K562 (cell line): ENCODE data around the gene MDH2. TPM values are rescaled to one million over a fixed set of nuclear protein-coding genes. Genes with fewer than 3 reads are reported as not detected.

Source experiments
- ATAC-seq: fragments of 200-7000 bp; cut with Tn5 transposase; 3 replicates; pipeline ENCODE4 v1.9.1; 2020; ENCODE audit warnings: moderate library complexity
- BruUV-seq: library from RNA; stranded (reverse); fragments of 400-500 nt; replicated peaks from 2 replicates; lab custom pipeline; 2021; lab: Mats Ljungman, UMichigan
- CTCF ChIA-PET: fragments of 300-600 bp; formaldehyde crosslinking; extraction: SDS; loops from one replicate; lab custom pipeline; 2021; ENCODE audit warnings: low intra/inter-chr PET ratio; lab: Yijun Ruan, JAX
- POLR2A ChIA-PET: fragments of 300-600, 350-650 bp; sonication (Branson Sonifier 250); formaldehyde crosslinking; extraction: SDS; loops from one replicate; lab custom pipeline; 2021; ENCODE audit warnings: antibody characterized with exemption, inconsistent platforms; lab: Yijun Ruan, JAX
- DNase-seq, 4 experiments: peaks; one replicate each; pipeline versions ENCODE4 v3.0.0 to v3.0.0-alpha.2; 2011 to 2018; ENCODE audit warnings: low spot score in 3 of 4, mixed read lengths in 3 of 4; ENCODE audit errors: extremely low read depth in 1 of 4
- FAIRE-seq: peaks from 2 replicates; lab custom pipeline; 2011; peaks lifted over from hg19 to GRCh38; lab: Jason Lieb, UNC
- H2AFZ ChIP-seq: 2 replicates; pipeline ENCODE4 v1.6.0; 2011; ENCODE audit warnings: low read depth, low read length, control low read depth, inconsistent platforms
- H3K27ac ChIP-seq: fragments of 200-600 bp; 3 replicates; pipeline ENCODE4 v1.8.0; 2011; ENCODE audit warnings: low read depth, mild to moderate bottlenecking, control low read depth, inconsistent platforms, low read length, moderate library complexity, mixed read lengths; ENCODE audit errors: extremely low read depth
- H3K27me3 ChIP-seq, 2 experiments: fragments of 300-600 bp in 1 of 2; 2 replicates in 1 of 2; 3 replicates in 1 of 2; pipeline versions ENCODE4 v1.6.0 to v1.8.0; 2011; ENCODE audit warnings: inconsistent platforms in 2 of 2, low read length in 2 of 2, mild to moderate bottlenecking in 1 of 2, mixed read lengths in 1 of 2, moderate library complexity in 1 of 2; ENCODE audit not compliant: control insufficient read depth in 2 of 2, insufficient read depth in 2 of 2
- H3K36me3 ChIP-seq: fragments of 300-600 bp; 3 replicates; pipeline ENCODE4 v1.8.0; 2011; ENCODE audit warnings: mild to moderate bottlenecking, low read length, inconsistent platforms; ENCODE audit not compliant: control insufficient read depth, insufficient read depth
- H3K4me1 ChIP-seq, 2 experiments: fragments of 200-600 bp in 1 of 2; replicated peaks in 1 of 2; 2 replicates in 1 of 2; 3 replicates in 1 of 2; pipeline versions ENCODE4 v1.5.1 to v1.8.0; 2011; ENCODE audit warnings: inconsistent platforms in 2 of 2, low read length in 2 of 2, mild to moderate bottlenecking in 1 of 2, mixed read lengths in 1 of 2, moderate library complexity in 1 of 2; ENCODE audit not compliant: control insufficient read depth in 2 of 2, insufficient read depth in 2 of 2
- H3K4me2 ChIP-seq: 2 replicates; pipeline ENCODE4 v1.6.1; 2011; ENCODE audit warnings: low read length, control low read depth, inconsistent platforms, mixed read lengths; ENCODE audit not compliant: insufficient read depth
- H3K4me3 ChIP-seq: fragments of 200-600 bp; sonication (generic), shearing (Covaris generic); 2 replicates; pipeline ENCODE4 v1.5.1; 2016; ENCODE audit warnings: control low read depth, inconsistent platforms
- H3K79me2 ChIP-seq: fragments of 200-600 bp; 3 replicates; pipeline ENCODE4 v1.8.0; 2011; ENCODE audit warnings: low read length, inconsistent platforms; ENCODE audit not compliant: control insufficient read depth, insufficient read depth
- H3K9ac ChIP-seq, 2 experiments: 2 replicates each; pipeline versions ENCODE4 v1.6.0 to v1.6.1; 2011; ENCODE audit warnings: low read depth in 2 of 2, low read length in 2 of 2, control low read depth in 1 of 2, inconsistent platforms in 1 of 2, mild to moderate bottlenecking in 1 of 2, mixed read lengths in 1 of 2; ENCODE audit not compliant: insufficient read depth in 1 of 2
- H3K9me1 ChIP-seq: one replicate; pipeline ENCODE4 v1.6.0; 2011; ENCODE audit warnings: inconsistent platforms, mild to moderate bottlenecking, low read length, moderate library complexity; ENCODE audit not compliant: control insufficient read depth, insufficient read depth
- H3K9me3 ChIP-seq: replicated peaks from 2 replicates; pipeline ENCODE4 v1.5.1; 2011; ENCODE audit warnings: low read depth, low read length, inconsistent platforms; ENCODE audit not compliant: control insufficient read depth, insufficient read depth
- H4K20me1 ChIP-seq: replicated peaks from 2 replicates; pipeline ENCODE4 v1.6.1; 2011; ENCODE audit warnings: low read length, inconsistent platforms, mixed read lengths; ENCODE audit not compliant: control insufficient read depth, insufficient read depth
- ARID3B ChIP-seq: fragments of 250-450 bp; sonication (Bioruptor Pico); IDR thresholded peaks from 2 replicates; pipeline ENCODE4 v1.4.0; 2020; ENCODE audit warnings: borderline replicate concordance
- BRCA1 ChIP-seq, 2 experiments: fragments of 450-650 bp in 1 of 2; sonication (generic) in 1 of 2; formaldehyde crosslinking in 1 of 2; IDR thresholded peaks; 2 replicates each; pipeline versions ENCODE4 v1.5.0 to v1.6.1; 2017 to 2020; ENCODE audit warnings: mild to moderate bottlenecking in 1 of 2, missing genetic modification reagents in 1 of 2
- E2F6 ChIP-seq, 2 experiments: IDR thresholded peaks; 2 replicates each; pipeline ENCODE4 v1.6.1; 2011; ENCODE audit warnings: borderline replicate concordance in 1 of 2, control low read depth in 1 of 2, low read depth in 1 of 2, low read length in 1 of 2, mild to moderate bottlenecking in 1 of 2, mixed read lengths in 1 of 2, moderate library complexity in 1 of 2; ENCODE audit not compliant: insufficient read depth in 1 of 2, insufficient read length in 1 of 2, poor library complexity in 1 of 2, severe bottlenecking in 1 of 2; ENCODE audit errors: extremely low read depth in 1 of 2
- ELF1 ChIP-seq: fragments of 200-800 bp; sonication (Bioruptor generic); IDR thresholded peaks from 2 replicates; pipeline ENCODE4 v1.6.1; 2016; ENCODE audit warnings: missing genetic modification characterization, missing compliant biosample characterization
- MCM7 ChIP-seq, 2 experiments: fragments of 450-650 bp; IDR thresholded peaks; 2 replicates each; pipeline ENCODE4 v1.6.1; 2016 to 2018
- NFIC ChIP-seq: fragments of 450-650 bp; IDR thresholded peaks from 2 replicates; pipeline ENCODE4 v1.6.1; 2017; ENCODE audit warnings: mild to moderate bottlenecking, inconsistent platforms
- NR3C1 ChIP-seq: sonication (generic); formaldehyde crosslinking; IDR thresholded peaks from 2 replicates; pipeline ENCODE4 v1.8.1; 2022; ENCODE audit warnings: missing genetic modification reagents
- PTBP1 ChIP-seq: fragments of 200-400 bp; formaldehyde crosslinking; IDR thresholded peaks from 2 replicates; pipeline ENCODE4 v1.6.1; 2017; ENCODE audit warnings: low read depth, low read length
- RBM39 ChIP-seq: fragments of 200-400 bp; formaldehyde crosslinking; optimal IDR thresholded peaks from 2 replicates; pipeline ENCODE3; 2018; ENCODE audit warnings: low read depth, low read length
- TCF15 ChIP-seq: fragments of 250-450 bp; sonication (Bioruptor Pico); IDR thresholded peaks from 2 replicates; pipeline ENCODE4 v1.8.0; 2022; ENCODE audit warnings: moderate library complexity, mild to moderate bottlenecking, inconsistent platforms
- TRIM28 ChIP-seq: fragments of 450-650 bp; IDR thresholded peaks from 2 replicates; pipeline ENCODE4 v1.6.1; 2017
- ZNF140 ChIP-seq: fragments of 250-450 bp; sonication (Bioruptor Pico); IDR thresholded peaks from 2 replicates; pipeline ENCODE4 v1.8.0; 2021; ENCODE audit warnings: moderate library complexity, mild to moderate bottlenecking, inconsistent platforms
- ZNF23 ChIP-seq: fragments of 250-450 bp; sonication (Bioruptor Pico); IDR thresholded peaks from 2 replicates; pipeline ENCODE4 v1.4.0; 2020; ENCODE audit warnings: mild to moderate bottlenecking
- ZNF280A ChIP-seq: fragments of 450-650 bp; IDR thresholded peaks from 2 replicates; pipeline ENCODE4 v1.6.1; 2018; ENCODE audit warnings: mild to moderate bottlenecking, low read depth; ENCODE audit not compliant: partially characterized antibody
- ZNF57 ChIP-seq: fragments of 450-650 bp; formaldehyde crosslinking; IDR thresholded peaks from 2 replicates; pipeline ENCODE4 v1.4.0; 2020; ENCODE audit warnings: mild to moderate bottlenecking, moderate library complexity
- ZNF764 ChIP-seq: fragments of 250-450 bp; sonication (Bioruptor Pico); IDR thresholded peaks from 2 replicates; pipeline ENCODE4 v1.4.0; 2020; ENCODE audit warnings: low read depth, mild to moderate bottlenecking, moderate library complexity
- ZSCAN32 ChIP-seq: fragments of 450-650 bp; formaldehyde crosslinking; IDR thresholded peaks from 2 replicates; pipeline ENCODE4 v1.4.0; 2020; ENCODE audit warnings: mild to moderate bottlenecking, moderate library complexity
- ZZZ3 ChIP-seq: fragments of 450-650 bp; IDR thresholded peaks from 2 replicates; pipeline ENCODE4 v1.6.1; 2016; ENCODE audit warnings: antibody characterized with exemption, mild to moderate bottlenecking, moderate library complexity
- WGBS: fragments of 100-300 bp; shearing (Covaris generic); methylation state at CpG from one replicate; pipeline ENCODE4 v1.1.6; 2016; ENCODE audit warnings: low coverage, mixed read lengths; ENCODE audit not compliant: insufficient coverage; ENCODE audit errors: missing lambda C conversion rate; 5-methylcytosine and 5-hydroxymethylcytosine counted together
- in situ Hi-C: fragments of 300-500 bp; cut with MboI; formaldehyde crosslinking; loops from 4 replicates; pipeline ENCODE4 v1.15.0; 2018; ENCODE audit warnings: inconsistent platforms, mixed read lengths
- intact Hi-C: fragments of 100-400 bp; cut with micrococcal nuclease; formaldehyde crosslinking; loops from 2 replicates; pipeline ENCODE4 v1.14.2; 2022
- polyA plus RNA-seq, 8 experiments: library from polyadenylated mRNA; depleted of rRNA in 4 of 8; stranded (reverse) in 5 of 8; unstranded in 3 of 8; fragments of >200 nt; fragmentation: Nextera tagmentation in 2 of 8; fragmentation: Illumina TruSeq in 1 of 8; extraction: Ambion mirVana in 2 of 8; extraction: Trizol in 1 of 8; gene quantifications; 2 replicates each; pipeline versions ENCODE4 v1.2.1 to v1.2.3, GENCODE V29; 2011 to 2014; ENCODE audit warnings: inconsistent platforms in 1 of 8, missing spikeins in 1 of 8
- total RNA-seq, 7 experiments: library from RNA; depleted of rRNA in 6 of 7; stranded (reverse); fragments of >200 nt in 6 of 7; fragmentation: Illumina TruSeq in 2 of 7; extraction: Trizol in 2 of 7; gene quantifications; 2 replicates each; pipeline versions ENCODE4 v1.2.1 to v1.2.3, GENCODE V29; 2011 to 2021; ENCODE audit warnings: low replicate concordance in 1 of 7

The MDH2 gene
- total and polyA plus RNA-seq, 9 of the 15 experiments (the other 6 are each of a cell fraction or from before 2014, with no cell fraction given) = 106 to 701 (median 242) TPM

- H3K9me1 ChIP-seq = peaks cover 1% of the 10 kb centered on the region
- DNase-seq = peak in 1 of 4 experiments; percentile 2
- peaks cover 35% of the 10 kb centered on the region for H3K36me3 ChIP-seq
- peaks cover 0 to 5% of the 10 kb centered on the region in 2 experiments; a peak in 1 of 5 replicates for H3K4me1 ChIP-seq
- H3K9ac ChIP-seq = no peak overlapping the region
- POLR2A ChIA-PET = no interaction called here
- no TSS peak for BruUV-seq
- FAIRE-seq = no peak
- H3K4me3 ChIP-seq = no peak overlapping the region
- no peak overlapping the region for H3K4me2 ChIP-seq
- 78% methylated on average over 8 of the region's 10 CpGs for WGBS
- H4K20me1 ChIP-seq = no peaks in the 10 kb centered on the region; the same call in 1 of the 2 replicates
- CTCF ChIA-PET = no interaction called here
- in situ Hi-C loops = loop anchor here (25.0 kb wide), 1 partner anchor 566 kb away; no protein-coding TSS in a partner anchor
- no peaks in the 10 kb centered on the region for H3K27me3 ChIP-seq
- TF ChIP-seq BRCA1 (IDR thresholded peaks at IDR 0.05) (no peak), BRCA1 (CRISPR knock-in tag; IDR thresholded peaks at IDR 0.05) (no peak), PTBP1 (no peak), ZZZ3 (no peak), MCM7 (IDR thresholded peaks at IDR 0.05) (no peak), TRIM28 (no peak), ZNF23 (CRISPR knock-in tag) (no peak), ZNF280A (no peak), RBM39 (no peak), ELF1 (no peak), ZSCAN32 (CRISPR knock-in tag) (no peak), ZNF57 (no peak), ZNF140 (CRISPR knock-in tag) (no peak), NR3C1 (no peak), ZNF764 (CRISPR knock-in tag) (no peak), ARID3B (CRISPR knock-in tag) (no peak), E2F6 (IDR thresholded peaks at IDR 0.05; ENCODE audit: borderline replicate concordance in 1 of 2, extremely low read depth in 1 of 2, insufficient read depth in 1 of 2, insufficient read length in 1 of 2, low read depth in 1 of 2, low read length in 1 of 2, poor library complexity in 1 of 2, severe bottlenecking in 1 of 2) (no peak), TCF15 (CRISPR knock-in tag) (no peak), NFIC (no peak)
- intact Hi-C loops = no loop called here
- ATAC-seq = no peak
- no peak overlapping the region for H3K27ac ChIP-seq
- H3K79me2 ChIP-seq = no peaks in the 10 kb centered on the region
- no peak overlapping the region for H2AFZ ChIP-seq
- H3K9me3 ChIP-seq = no peaks in the 10 kb centered on the region
These were observed 44.6 kb upstream of the MDH2 start for GRCh38 chr7:76003351-76003750.
